D341Med (cell line): ENCODE data around the gene HES3.

ENCODE experiments used
- DNase-seq: peaks from one replicate; pipeline ENCODE4 v3.0.0; 2012; ENCODE audit warnings: low spot score

The HES3 gene

GRCh38 chr1:6280761-6281451, 36.9 kb downstream of the HES3 start:
- no peak for DNase-seq

GRCh38 chr1:6281511-6282402, 37.8 kb downstream of the HES3 start:
- DNase-seq: no peak

DNA sequence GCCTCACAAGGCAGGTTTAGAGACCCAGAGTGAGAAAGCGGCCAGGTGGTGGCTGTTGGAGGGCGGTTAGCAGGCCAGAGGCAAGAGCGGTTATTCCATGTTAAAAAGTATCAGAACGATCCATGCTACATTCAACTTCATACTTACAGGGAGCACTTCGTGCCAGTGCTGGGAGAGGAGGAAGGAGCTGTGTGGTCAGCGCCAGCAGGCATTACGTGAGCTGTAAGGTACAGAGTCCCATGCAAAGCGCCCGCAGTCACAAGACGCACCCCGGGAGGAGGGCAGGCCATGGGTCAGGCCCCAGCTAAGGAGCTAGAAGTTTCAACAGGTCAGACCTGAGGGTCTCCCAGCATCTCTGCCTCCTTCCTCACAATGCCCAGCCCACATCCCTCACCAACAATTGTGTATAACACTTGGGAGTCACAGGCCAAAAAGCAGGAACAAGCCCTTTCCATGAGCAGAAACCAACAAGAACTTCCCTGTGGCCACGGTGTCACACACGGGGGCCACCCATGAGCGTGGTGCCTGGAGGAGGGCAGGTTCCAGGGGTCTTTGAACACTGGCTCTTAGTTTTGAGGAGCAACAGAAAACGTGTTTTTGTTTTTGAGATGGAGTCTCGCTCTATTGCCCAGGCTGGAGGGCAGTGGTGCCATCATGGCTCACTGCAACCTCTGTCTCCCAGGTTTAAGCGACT, 38.7 kb downstream of the HES3 start:
- no peak for DNase-seq

DNA sequence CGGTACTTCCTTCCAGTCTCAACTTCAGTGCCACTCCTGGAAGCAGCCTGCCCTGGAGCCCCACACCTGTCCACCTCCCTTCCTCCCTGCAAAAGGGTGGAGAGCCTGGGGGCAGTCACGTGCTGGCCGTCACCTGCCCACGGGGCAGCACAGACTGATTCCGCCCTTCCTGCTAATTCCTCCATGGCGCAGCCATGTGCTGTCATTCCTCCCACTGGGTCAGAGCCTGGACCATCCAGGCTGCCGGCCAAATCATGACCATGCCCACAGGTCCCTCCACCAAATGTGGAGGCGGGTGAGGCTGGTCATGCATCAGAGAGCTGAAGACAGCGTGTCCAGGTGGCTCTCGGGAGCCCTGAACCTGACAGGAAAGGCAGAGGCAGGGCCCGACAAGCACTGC, 41.4 kb downstream of the HES3 start:
- no peak for DNase-seq

GRCh38 chr1:6286266-6286665, 42.3 kb downstream of the HES3 start:
- no peak for DNase-seq

GRCh38 chr1:6287029-6287428, 43.0 kb downstream of the HES3 start:
- DNase-seq: no peak

GRCh38 chr1:6287431-6287886, 43.5 kb downstream of the HES3 start:
- no peak for DNase-seq

DNA sequence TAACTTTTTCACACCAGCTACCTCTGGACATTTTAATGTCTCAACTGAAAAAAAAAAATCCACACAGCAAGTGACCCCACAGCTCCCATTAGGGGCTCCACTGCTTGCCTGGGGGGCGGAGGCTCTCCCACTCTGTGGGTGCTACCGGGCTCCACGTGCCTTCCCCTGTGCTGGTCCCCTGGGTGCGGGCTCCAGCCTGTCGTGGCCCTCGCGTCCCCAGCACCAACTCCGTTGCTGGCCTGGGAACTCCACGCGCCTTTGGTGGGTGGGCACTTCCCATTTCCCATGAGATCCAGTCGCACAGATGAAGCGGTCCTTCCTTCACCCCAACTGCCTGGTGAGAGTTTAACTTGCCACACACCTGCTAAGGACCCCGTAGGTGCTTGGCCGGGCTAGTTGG, 44.0 kb downstream of the HES3 start:
- DNase-seq: no peak

DNA sequence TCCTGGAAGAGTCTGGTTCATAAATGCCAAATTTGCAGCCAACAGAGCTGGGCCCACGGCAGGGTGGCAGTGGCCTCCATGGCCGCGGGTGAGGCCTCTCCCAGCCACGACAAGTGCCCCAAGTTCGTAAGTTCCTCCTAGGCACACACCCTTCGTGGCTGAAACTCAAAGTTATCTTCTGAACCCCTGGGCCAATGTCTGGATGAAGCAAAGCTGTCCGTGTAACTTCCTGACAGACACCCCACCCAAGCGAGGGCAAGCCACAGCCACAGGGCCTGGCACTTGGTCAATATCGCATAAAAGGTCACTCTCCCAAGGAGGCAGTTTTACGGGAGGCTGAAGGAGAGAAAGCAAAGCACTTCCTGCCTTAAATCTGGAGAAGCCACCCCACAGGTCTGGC, 44.7 kb downstream of the HES3 start:
- no peak for DNase-seq

GRCh38 chr1:6292102-6292501, 48.1 kb downstream of the HES3 start:
- no peak for DNase-seq

DNA sequence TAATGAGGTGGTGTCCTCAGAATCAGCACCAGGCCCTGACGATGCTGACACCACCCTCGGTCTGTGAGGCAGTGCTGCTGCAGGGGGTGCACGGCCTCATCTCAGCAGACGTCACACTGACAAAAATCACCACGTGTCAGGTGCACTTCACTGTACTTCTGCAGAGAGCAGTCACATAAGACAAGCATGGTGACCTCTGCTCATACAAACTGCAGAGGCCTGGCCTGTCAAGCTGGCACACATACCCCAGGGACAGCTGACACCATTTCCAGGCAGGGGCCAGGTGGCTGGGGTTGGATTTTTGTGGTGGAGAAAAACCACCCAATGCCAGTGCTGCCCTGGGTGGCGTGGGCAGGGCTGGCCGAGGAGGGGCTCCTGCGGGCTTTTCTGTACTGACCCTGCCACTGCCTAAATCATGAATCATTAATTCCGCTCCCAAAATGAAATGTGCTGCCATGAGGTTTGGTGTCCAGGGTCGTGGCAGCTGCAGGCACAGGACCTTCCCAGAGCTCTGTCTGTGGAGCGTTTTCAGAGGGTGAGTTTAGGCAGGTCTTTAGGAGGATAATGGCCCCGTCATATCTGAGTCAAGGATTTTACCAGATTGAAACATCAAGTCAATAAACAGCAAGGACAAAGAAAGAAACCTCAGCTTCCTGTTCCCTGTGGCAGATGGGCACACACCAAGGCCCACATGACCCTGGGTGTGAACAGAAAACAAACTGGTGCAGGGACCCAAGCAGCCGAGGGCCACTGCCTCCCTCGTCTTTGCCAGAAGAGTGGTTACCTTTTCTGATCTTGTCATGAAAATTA, 50.3 kb downstream of the HES3 start:
- DNase-seq: no peak

DNA sequence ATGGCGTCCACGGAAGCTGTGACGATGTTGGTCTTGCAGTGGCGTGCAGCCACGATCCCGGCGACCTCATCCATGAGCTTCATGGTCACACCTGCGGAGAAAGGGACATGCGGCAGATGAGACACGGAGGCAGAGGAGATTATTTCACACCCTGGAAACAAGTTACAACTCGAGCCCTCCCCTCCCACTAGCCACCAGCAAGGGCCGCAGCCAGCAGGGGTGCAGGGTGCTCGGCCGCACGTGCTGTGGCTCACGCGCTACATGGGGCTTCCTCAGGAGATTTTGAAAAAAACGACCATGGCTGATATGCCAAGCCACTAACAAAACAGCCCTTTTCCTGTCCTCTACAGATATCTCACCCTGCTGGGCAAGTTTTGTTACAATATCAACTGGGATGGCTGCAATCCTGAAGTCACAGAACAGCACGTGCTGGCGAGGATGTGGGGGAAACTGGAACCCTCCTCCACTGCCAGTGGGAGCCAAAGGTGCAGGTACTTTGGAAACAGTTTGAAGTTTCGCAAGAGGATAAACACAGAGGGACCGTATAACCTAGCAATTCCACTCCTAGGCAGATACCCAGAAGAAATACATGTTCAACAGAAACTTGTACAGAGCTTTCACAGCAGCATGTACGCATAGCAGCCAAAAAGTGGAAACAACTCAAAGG, 51.0 kb downstream of the HES3 start:
- no peak for DNase-seq
